IMR-90 (cell line): ENCODE data around the gene MYD88. TPM values are rescaled to one million over a fixed set of nuclear protein-coding genes. Genes with fewer than 3 reads are reported as not detected.

Source experiments
- ATAC-seq: fragments of 200-7000 bp; cut with Tn5 transposase; 2 replicates; pipeline ENCODE4 v1.9.1; 2020; ENCODE audit warnings: low read depth, mild to moderate bottlenecking, moderate library complexity
- BruUV-seq: library from RNA; stranded (reverse); fragments of 400-500 nt; replicated peaks from 2 replicates; lab custom pipeline; 2021; lab: Mats Ljungman, UMichigan
- CTCF ChIA-PET: fragments of 300-600 bp; formaldehyde crosslinking; extraction: SDS; loops from one replicate; lab custom pipeline; 2021; ENCODE audit warnings: antibody characterized with exemption; lab: Yijun Ruan, JAX
- POLR2A ChIA-PET: fragments of 300-600 bp; sonication (Branson Sonifier 250); formaldehyde crosslinking; loops from one replicate; lab custom pipeline; 2022; ENCODE audit warnings: antibody characterized with exemption; ENCODE audit not compliant: unreplicated experiment; lab: Charles Lee
- DNase-seq: peaks from one replicate; pipeline ENCODE4 v3.0.0; 2013
- H2AFZ ChIP-seq: replicated peaks from 2 replicates; pipeline ENCODE3; 2013; ENCODE audit warnings: low read length, mild to moderate bottlenecking; ENCODE audit not compliant: poor library complexity
- H2AK5ac ChIP-seq: 2 replicates; pipeline ENCODE4 v1.6.1; 2013; ENCODE audit warnings: low read depth, low read length, inconsistent platforms
- H2AK9ac ChIP-seq: replicated peaks from 2 replicates; pipeline ENCODE3; 2013; ENCODE audit warnings: mild to moderate bottlenecking, low read depth, low read length, moderate library complexity; ENCODE audit not compliant: poor library complexity
- H2BK120ac ChIP-seq: 2 replicates; pipeline ENCODE4 v1.6.1; 2013; ENCODE audit warnings: low read depth, low read length, inconsistent platforms
- H2BK15ac ChIP-seq: 3 replicates; pipeline ENCODE4 v1.6.1; 2013; ENCODE audit warnings: low read depth, low read length, inconsistent platforms
- H2BK20ac ChIP-seq: 2 replicates; pipeline ENCODE4 v1.6.1; 2013; ENCODE audit warnings: low read depth, mild to moderate bottlenecking, inconsistent platforms, low read length, moderate library complexity
- H2BK5ac ChIP-seq: 2 replicates; pipeline ENCODE4 v1.6.1; 2013; ENCODE audit warnings: mild to moderate bottlenecking, low read depth, low read length, inconsistent platforms; ENCODE audit not compliant: poor library complexity, severe bottlenecking
- H3K14ac ChIP-seq: replicated peaks from 2 replicates; pipeline ENCODE4 v1.6.1; 2013; ENCODE audit warnings: low read depth, low read length, inconsistent platforms
- H3K18ac ChIP-seq: 2 replicates; pipeline ENCODE4 v1.6.1; 2013; ENCODE audit warnings: low read depth, low read length, control low read depth
- H3K23ac ChIP-seq: 2 replicates; pipeline ENCODE4 v1.6.1; 2013; ENCODE audit warnings: low read depth, low read length, inconsistent platforms
- H3K27ac ChIP-seq: 2 replicates; pipeline ENCODE4 v1.5.1; 2013; ENCODE audit warnings: mild to moderate bottlenecking, control low read depth, low read length; ENCODE audit not compliant: insufficient read depth
- H3K27me3 ChIP-seq: 2 replicates; pipeline ENCODE4 v1.6.1; 2013; ENCODE audit warnings: low read length; ENCODE audit not compliant: control insufficient read depth, insufficient read depth
- H3K36me3 ChIP-seq: 2 replicates; pipeline ENCODE4 v1.6.1; 2013; ENCODE audit warnings: low read length, mixed read lengths; ENCODE audit not compliant: control insufficient read depth, insufficient read depth
- H3K4ac ChIP-seq: 2 replicates; pipeline ENCODE4 v1.6.1; 2013; ENCODE audit warnings: low read depth, low read length, inconsistent platforms
- H3K4me1 ChIP-seq: 2 replicates; pipeline ENCODE4 v1.6.1; 2013; ENCODE audit warnings: low read length, mixed read lengths; ENCODE audit not compliant: control insufficient read depth, insufficient read depth
- H3K4me2 ChIP-seq: 2 replicates; pipeline ENCODE4 v1.6.1; 2013; ENCODE audit warnings: low read depth, mild to moderate bottlenecking, control low read depth, low read length, moderate library complexity
- H3K4me3 ChIP-seq: 2 replicates; pipeline ENCODE4 v1.5.1; 2013; ENCODE audit warnings: low read depth, mild to moderate bottlenecking, control low read depth, low read length, moderate library complexity; ENCODE audit not compliant: insufficient read depth
- H3K56ac ChIP-seq: 2 replicates; pipeline ENCODE4 v1.6.1; 2013; ENCODE audit warnings: low read length, inconsistent platforms; ENCODE audit not compliant: insufficient read depth; ENCODE audit errors: extremely low read depth
- H3K79me1 ChIP-seq, 2 experiments: 2 replicates each; pipeline ENCODE4 v1.6.1; 2013; ENCODE audit warnings: low read length in 2 of 2, inconsistent platforms in 1 of 2, low read depth in 1 of 2
- H3K9ac ChIP-seq: 2 replicates; pipeline ENCODE4 v1.6.1; 2013; ENCODE audit warnings: low read depth, low read length, control low read depth
- H3K9me1 ChIP-seq: 2 replicates; pipeline ENCODE4 v1.6.1; 2013; ENCODE audit warnings: low read length, inconsistent platforms; ENCODE audit not compliant: insufficient read depth
- H3K9me3 ChIP-seq: 2 replicates; pipeline ENCODE4 v1.6.1; 2013; ENCODE audit warnings: low read length; ENCODE audit not compliant: control insufficient read depth, insufficient read depth
- H4K20me1 ChIP-seq: 2 replicates; pipeline ENCODE4 v1.6.1; 2013; ENCODE audit warnings: low read length, inconsistent platforms; ENCODE audit not compliant: insufficient read depth
- H4K5ac ChIP-seq: 2 replicates; pipeline ENCODE4 v1.6.1; 2013; ENCODE audit warnings: mild to moderate bottlenecking, low read depth, low read length, control low read depth
- H4K8ac ChIP-seq, 2 experiments: 2 replicates each; pipeline ENCODE4 v1.6.1; 2013; ENCODE audit warnings: low read depth in 2 of 2, low read length in 2 of 2, control low read depth in 1 of 2, inconsistent platforms in 1 of 2
- H4K91ac ChIP-seq: 2 replicates; pipeline ENCODE4 v1.6.1; 2013; ENCODE audit warnings: low read depth, low read length, inconsistent platforms; ENCODE audit not compliant: insufficient read depth
- BHLHE40 ChIP-seq: fragments of 150-350 bp; IDR thresholded peaks from 2 replicates; pipeline ENCODE4 v1.6.1; 2016; ENCODE audit warnings: mild to moderate bottlenecking, low read depth, low read length
- CEBPB ChIP-seq: IDR thresholded peaks from 2 replicates; pipeline ENCODE4 v1.6.1; 2012; ENCODE audit warnings: low read depth, low read length, improper control_type of control experiment
- CHD1 ChIP-seq: IDR thresholded peaks from 2 replicates; pipeline ENCODE4 v1.6.1; 2012; ENCODE audit warnings: low read depth, low read length, improper control_type of control experiment
- FOS ChIP-seq: fragments of 150-350 bp; IDR thresholded peaks from 2 replicates; pipeline ENCODE4 v1.6.1; 2016; ENCODE audit warnings: low read depth, low read length
- MAFK ChIP-seq: IDR thresholded peaks from 2 replicates; pipeline ENCODE4 v1.6.1; 2012; ENCODE audit warnings: low read depth, low read length, improper control_type of control experiment
- MAZ ChIP-seq: IDR thresholded peaks from 2 replicates; pipeline ENCODE4 v1.6.1; 2012; ENCODE audit warnings: low read depth, mild to moderate bottlenecking, low read length, improper control_type of control experiment, moderate library complexity, borderline replicate concordance
- MXI1 ChIP-seq: IDR thresholded peaks from 2 replicates; pipeline ENCODE4 v1.6.1; 2012; ENCODE audit warnings: low read depth, mild to moderate bottlenecking, low read length, moderate library complexity, borderline replicate concordance
- NFE2L2 ChIP-seq: fragments of 150-350 bp; IDR thresholded peaks from 2 replicates; pipeline ENCODE4 v1.6.1; 2016; ENCODE audit warnings: low read depth, mild to moderate bottlenecking, low read length
- POLR2A ChIP-seq: IDR thresholded peaks from 2 replicates; pipeline ENCODE4 v1.6.1; 2012; ENCODE audit warnings: mild to moderate bottlenecking, low read depth, low read length
- RAD21 ChIP-seq: IDR thresholded peaks from 2 replicates; pipeline ENCODE4 v1.6.1; 2012; ENCODE audit warnings: low read length, improper control_type of control experiment
- RCOR1 ChIP-seq: IDR thresholded peaks from 2 replicates; pipeline ENCODE4 v1.6.1; 2012; ENCODE audit warnings: mild to moderate bottlenecking, low read length, improper control_type of control experiment; ENCODE audit not compliant: insufficient replicate concordance
- RFX5 ChIP-seq: IDR thresholded peaks from 2 replicates; pipeline ENCODE4 v1.8.0; 2012; ENCODE audit warnings: low read depth, mild to moderate bottlenecking, low read length, moderate library complexity
- SMC3 ChIP-seq: fragments of 150-350 bp; IDR thresholded peaks from 2 replicates; pipeline ENCODE4 v1.6.1; 2016; ENCODE audit warnings: low read depth, mild to moderate bottlenecking, antibody characterized with exemption, low read length, moderate library complexity
- WGBS, 2 experiments: methylation state at CpG; one replicate each; pipeline versions ENCODE4 v1.1.5 to v1.1.7; 2013; ENCODE audit warnings: missing lambda C conversion rate in 2 of 2; ENCODE audit not compliant: insufficient read length in 1 of 2; ENCODE audit errors: extremely low coverage in 2 of 2; 5-methylcytosine and 5-hydroxymethylcytosine counted together
- dilution Hi-C: fragments of 300-500 bp; cut with HindIII; formaldehyde crosslinking; loops from one replicate; pipeline ENCODE4 v1.14.3; 2018; ENCODE audit warnings: low sequenced_read_pairs; ENCODE audit not compliant: unreplicated experiment
- in situ Hi-C: fragments of 300-500 bp; cut with MboI; formaldehyde crosslinking; loops from 3 replicates; pipeline ENCODE4 v1.14.3; 2019; ENCODE audit warnings: low sequenced_read_pairs, inconsistent platforms, mixed read lengths
- intact Hi-C: fragments of 100-400 bp; cut with micrococcal nuclease; formaldehyde crosslinking; loops from 2 replicates; pipeline ENCODE4 v1.10.0; 2022
- polyA plus RNA-seq, 3 experiments: library from polyadenylated mRNA; depleted of rRNA; stranded (reverse); fragments of >200 nt; gene quantifications; 2 replicates each; pipeline ENCODE4 v1.2.3, GENCODE V29; 2012; ENCODE audit warnings: low replicate concordance in 1 of 3
- total RNA-seq: library from RNA; depleted of rRNA; stranded (reverse); fragments of >200 nt; gene quantifications from 2 replicates; pipeline ENCODE4 v1.2.3, GENCODE V29; 2012
- TF ChIP-seq, protein P1 (sequence below): conservative IDR thresholded peaks from 2 replicates; pipeline ENCODE4 v1.5.1; 2012; ENCODE audit warnings: mild to moderate bottlenecking, low read depth, low read length, improper control_type of control experiment
- TF ChIP-seq, protein P2 (sequence below): fragments of 150-350 bp; IDR thresholded peaks from 2 replicates; pipeline ENCODE4 v1.6.1; 2016; ENCODE audit warnings: low read depth, mild to moderate bottlenecking, low read length, moderate library complexity, borderline replicate concordance
- TF ChIP-seq, protein P3 (sequence below): fragments of 150-350 bp; IDR thresholded peaks from 2 replicates; pipeline ENCODE4 v1.6.1; 2017; ENCODE audit warnings: mild to moderate bottlenecking, antibody characterized with exemption, low read length, low read depth

The MYD88 gene
- total and polyA plus RNA-seq, 2 of the 4 experiments (the other 2 are of a cell fraction), result 9.3 to 39.8 TPM

DNA sequence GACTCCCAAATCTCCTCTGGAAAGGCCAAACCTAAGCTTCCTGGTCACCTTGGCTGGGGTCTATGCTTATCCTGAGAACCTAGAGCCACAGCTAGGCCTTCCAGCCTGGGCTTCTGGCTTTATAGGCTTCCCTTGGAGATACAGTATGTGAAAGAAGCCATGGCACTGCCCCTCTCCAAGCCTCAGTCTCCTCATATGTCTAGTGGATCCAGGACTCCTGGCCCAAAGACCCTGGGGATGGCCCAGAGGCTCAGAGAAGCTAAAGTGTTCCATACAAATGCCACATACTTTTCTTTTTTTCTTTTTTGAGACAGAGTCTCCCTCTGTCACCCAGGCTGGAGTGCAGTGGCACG is 10.2 kb upstream of the MYD88 start:
- no peak overlapping the region for H3K18ac ChIP-seq
- dilution Hi-C loops, result no loop called here
- no peak overlapping the region for H3K56ac ChIP-seq
- H4K20me1 ChIP-seq, result 0 out of 2 replicates have a peak, but pooled peaks cover 2% of the 10 kb centered on the region
- H3K4me2 ChIP-seq, result no peak overlapping the region
- no peak for TF ChIP-seq SMC3
- TF ChIP-seq, protein P1, sequence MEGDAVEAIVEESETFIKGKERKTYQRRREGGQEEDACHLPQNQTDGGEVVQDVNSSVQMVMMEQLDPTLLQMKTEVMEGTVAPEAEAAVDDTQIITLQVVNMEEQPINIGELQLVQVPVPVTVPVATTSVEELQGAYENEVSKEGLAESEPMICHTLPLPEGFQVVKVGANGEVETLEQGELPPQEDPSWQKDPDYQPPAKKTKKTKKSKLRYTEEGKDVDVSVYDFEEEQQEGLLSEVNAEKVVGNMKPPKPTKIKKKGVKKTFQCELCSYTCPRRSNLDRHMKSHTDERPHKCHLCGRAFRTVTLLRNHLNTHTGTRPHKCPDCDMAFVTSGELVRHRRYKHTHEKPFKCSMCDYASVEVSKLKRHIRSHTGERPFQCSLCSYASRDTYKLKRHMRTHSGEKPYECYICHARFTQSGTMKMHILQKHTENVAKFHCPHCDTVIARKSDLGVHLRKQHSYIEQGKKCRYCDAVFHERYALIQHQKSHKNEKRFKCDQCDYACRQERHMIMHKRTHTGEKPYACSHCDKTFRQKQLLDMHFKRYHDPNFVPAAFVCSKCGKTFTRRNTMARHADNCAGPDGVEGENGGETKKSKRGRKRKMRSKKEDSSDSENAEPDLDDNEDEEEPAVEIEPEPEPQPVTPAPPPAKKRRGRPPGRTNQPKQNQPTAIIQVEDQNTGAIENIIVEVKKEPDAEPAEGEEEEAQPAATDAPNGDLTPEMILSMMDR, result no peak
- no peak for TF ChIP-seq RFX5
- TF ChIP-seq, protein P2, sequence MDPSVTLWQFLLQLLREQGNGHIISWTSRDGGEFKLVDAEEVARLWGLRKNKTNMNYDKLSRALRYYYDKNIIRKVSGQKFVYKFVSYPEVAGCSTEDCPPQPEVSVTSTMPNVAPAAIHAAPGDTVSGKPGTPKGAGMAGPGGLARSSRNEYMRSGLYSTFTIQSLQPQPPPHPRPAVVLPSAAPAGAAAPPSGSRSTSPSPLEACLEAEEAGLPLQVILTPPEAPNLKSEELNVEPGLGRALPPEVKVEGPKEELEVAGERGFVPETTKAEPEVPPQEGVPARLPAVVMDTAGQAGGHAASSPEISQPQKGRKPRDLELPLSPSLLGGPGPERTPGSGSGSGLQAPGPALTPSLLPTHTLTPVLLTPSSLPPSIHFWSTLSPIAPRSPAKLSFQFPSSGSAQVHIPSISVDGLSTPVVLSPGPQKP, result no peak
- TF ChIP-seq MAFK, result no peak
- TF ChIP-seq, protein P3, sequence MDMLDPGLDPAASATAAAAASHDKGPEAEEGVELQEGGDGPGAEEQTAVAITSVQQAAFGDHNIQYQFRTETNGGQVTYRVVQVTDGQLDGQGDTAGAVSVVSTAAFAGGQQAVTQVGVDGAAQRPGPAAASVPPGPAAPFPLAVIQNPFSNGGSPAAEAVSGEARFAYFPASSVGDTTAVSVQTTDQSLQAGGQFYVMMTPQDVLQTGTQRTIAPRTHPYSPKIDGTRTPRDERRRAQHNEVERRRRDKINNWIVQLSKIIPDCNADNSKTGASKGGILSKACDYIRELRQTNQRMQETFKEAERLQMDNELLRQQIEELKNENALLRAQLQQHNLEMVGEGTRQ, result no peak
- no peak for TF ChIP-seq POLR2A
- no peak for TF ChIP-seq CHD1
- TF ChIP-seq CEBPB, result no peak
- no peak for TF ChIP-seq RCOR1
- TF ChIP-seq BHLHE40, result no peak
- no peak for TF ChIP-seq NFE2L2
- no peak for TF ChIP-seq RAD21
- TF ChIP-seq FOS, result no peak
- TF ChIP-seq MAZ, result no peak
- TF ChIP-seq MXI1, result no peak
- in situ Hi-C loops, result loop anchor here (10.0 kb wide), 1 partner anchor 217 kb away; the partner anchor contains the start of gene XYLB
- H3K4ac ChIP-seq, result no peak overlapping the region
- H3K27ac ChIP-seq, result no peak overlapping the region
- H3K23ac ChIP-seq, result no peak overlapping the region; the same call in 1 of the 2 replicates
- no peaks in the 10 kb centered on the region for H3K9me3 ChIP-seq
- no CpG with 5 or more reads among the region's 1 CpG for WGBS, 2 experiments
- no peak overlapping the region for H2AK5ac ChIP-seq
- no peak overlapping the region for H2BK20ac ChIP-seq
- CTCF ChIA-PET, result no interaction called here
- H2AK9ac ChIP-seq, result no peak overlapping the region
- H4K5ac ChIP-seq, result no peak overlapping the region
- H3K9me1 ChIP-seq, result 0 out of 2 replicates have a peak, but pooled peaks cover 4% of the 10 kb centered on the region
- peaks cover 71% of the 10 kb centered on the region for H3K36me3 ChIP-seq
- no peak overlapping the region for H2BK5ac ChIP-seq
- no peak overlapping the region for H2BK120ac ChIP-seq
- no peak overlapping the region for H3K4me3 ChIP-seq
- peaks cover 3 to 24% of the 10 kb centered on the region in 2 experiments; a peak in 3 of 4 replicates for H3K79me1 ChIP-seq
- ATAC-seq (no peak), DNase-seq (no peak)
- no peak overlapping the region for H2BK15ac ChIP-seq
- no peak overlapping the region for H3K14ac ChIP-seq
- POLR2A ChIA-PET, result no interaction called here
- H3K4me1 ChIP-seq, result no peaks in the 10 kb centered on the region
- H3K9ac ChIP-seq, result no peak overlapping the region
- BruUV-seq, result no TSS peak
- H3K27me3 ChIP-seq, result no peaks in the 10 kb centered on the region
- no peak overlapping the region for H2AFZ ChIP-seq
- intact Hi-C loops, result no loop called here
- H4K8ac ChIP-seq, result no peak overlapping the region
- H4K91ac ChIP-seq, result no peak overlapping the region
